ENCODE measurements around the gene GCKR. TPM values are rescaled to one million over a fixed set of nuclear protein-coding genes. Genes with fewer than 3 reads are reported as not detected.

GCKR gene
- total RNA-seq, 2 donors from 2014 or later: 0.22 to 0.40 TPM

DNA sequence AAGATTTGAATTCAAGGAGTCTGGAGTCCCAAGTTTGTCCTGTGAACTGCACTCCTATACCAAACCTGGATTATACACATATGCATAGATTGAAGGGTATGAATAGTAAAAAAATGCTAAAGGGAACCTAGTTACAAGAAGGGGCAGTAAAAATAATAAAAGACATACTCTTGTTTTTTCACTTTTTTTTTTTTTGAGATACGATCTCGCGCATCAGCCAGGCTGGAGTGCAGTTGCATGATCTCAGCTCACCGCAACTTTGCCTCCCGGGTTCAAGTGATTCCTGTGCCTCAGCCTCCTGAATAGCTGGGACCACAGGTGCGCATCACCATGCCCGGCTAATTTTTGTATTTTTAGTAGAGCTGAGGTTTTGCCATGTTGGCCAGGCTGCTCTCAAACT is 32.2 kb upstream of the GCKR start:
- H3K9me3 ChIP-seq: no peaks in the 10 kb centered on the region
- H3K4me1 ChIP-seq: no peaks in the 10 kb centered on the region
- H3K27ac ChIP-seq: no peak overlapping the region
- DNase-seq: no peak
- no peaks in the 10 kb centered on the region for H3K36me3 ChIP-seq
- H3K4me3 ChIP-seq: no peak overlapping the region
- H3K9ac ChIP-seq (ENCODE audit: low read depth in 2 of 2, low read length in 2 of 2): no peak overlapping the region
- TF ChIP-seq, protein P1, sequence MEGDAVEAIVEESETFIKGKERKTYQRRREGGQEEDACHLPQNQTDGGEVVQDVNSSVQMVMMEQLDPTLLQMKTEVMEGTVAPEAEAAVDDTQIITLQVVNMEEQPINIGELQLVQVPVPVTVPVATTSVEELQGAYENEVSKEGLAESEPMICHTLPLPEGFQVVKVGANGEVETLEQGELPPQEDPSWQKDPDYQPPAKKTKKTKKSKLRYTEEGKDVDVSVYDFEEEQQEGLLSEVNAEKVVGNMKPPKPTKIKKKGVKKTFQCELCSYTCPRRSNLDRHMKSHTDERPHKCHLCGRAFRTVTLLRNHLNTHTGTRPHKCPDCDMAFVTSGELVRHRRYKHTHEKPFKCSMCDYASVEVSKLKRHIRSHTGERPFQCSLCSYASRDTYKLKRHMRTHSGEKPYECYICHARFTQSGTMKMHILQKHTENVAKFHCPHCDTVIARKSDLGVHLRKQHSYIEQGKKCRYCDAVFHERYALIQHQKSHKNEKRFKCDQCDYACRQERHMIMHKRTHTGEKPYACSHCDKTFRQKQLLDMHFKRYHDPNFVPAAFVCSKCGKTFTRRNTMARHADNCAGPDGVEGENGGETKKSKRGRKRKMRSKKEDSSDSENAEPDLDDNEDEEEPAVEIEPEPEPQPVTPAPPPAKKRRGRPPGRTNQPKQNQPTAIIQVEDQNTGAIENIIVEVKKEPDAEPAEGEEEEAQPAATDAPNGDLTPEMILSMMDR (IDR thresholded peaks at IDR 0.05): no peak
- intact Hi-C loops (cut with DNase I): no loop called here
- H3K27me3 ChIP-seq: no peaks in the 10 kb centered on the region

DNA sequence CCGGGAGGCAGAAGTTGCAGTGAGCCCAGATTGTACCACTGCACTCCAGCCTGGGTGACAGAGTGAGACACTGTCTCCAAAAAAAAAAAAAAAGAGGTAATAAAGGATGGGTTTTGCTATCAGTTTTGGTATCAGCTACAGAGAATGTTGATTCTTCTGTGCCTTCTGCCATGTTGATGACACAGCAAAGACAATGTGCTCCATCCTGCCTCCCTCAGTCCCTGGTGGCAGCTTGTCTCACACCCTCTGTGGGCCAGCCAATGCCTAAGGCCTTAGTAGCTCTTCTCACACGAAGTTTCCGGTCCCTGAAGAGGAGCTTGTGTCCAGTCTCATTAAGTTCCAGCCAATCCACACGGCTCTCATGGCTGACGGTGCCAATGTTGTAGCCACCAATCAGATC is 24.7 kb upstream of the GCKR start:
- Histone ChIP-seq H3K27ac (no peak overlapping the region), H3K4me1 (no peaks in the 10 kb centered on the region), H3K9me3 (no peaks in the 10 kb centered on the region), H3K9ac (ENCODE audit: low read depth in 2 of 2, low read length in 2 of 2) (no peak overlapping the region), H3K36me3 (no peaks in the 10 kb centered on the region), H3K4me3 (no peak overlapping the region), H3K27me3 (no peaks in the 10 kb centered on the region)
- TF ChIP-seq, protein P1 (IDR thresholded peaks at IDR 0.05): no peak
- intact Hi-C loops (cut with DNase I): no loop called here
- no peak for DNase-seq

DNA sequence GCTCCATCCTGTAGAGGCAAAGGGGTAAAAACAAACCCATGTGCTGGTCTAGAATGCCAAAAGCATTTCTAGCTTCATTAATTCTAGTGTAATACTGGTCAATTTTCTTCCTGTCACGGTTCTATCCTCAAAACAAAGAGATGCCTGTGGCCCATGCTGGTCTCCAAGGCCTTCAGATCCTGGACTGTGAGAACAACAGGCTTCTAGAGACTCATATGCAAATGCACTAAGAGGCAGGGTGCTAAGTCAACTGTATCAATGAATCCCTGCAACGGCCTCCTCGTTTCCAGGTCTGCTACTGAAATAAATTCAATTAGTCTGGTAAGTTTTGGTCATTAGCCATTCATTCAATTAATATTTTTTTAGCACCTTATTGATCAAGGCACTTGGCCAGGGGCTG is 11.1 kb upstream of the GCKR start:
- no peak overlapping the region for H3K4me3 ChIP-seq

GRCh38 chr2:27489118-27489497 is 7.5 kb upstream of the GCKR start:
- intact Hi-C loops (cut with DNase I): no loop called here
- Histone ChIP-seq H3K9ac (ENCODE audit: low read depth in 2 of 2, low read length in 2 of 2) (peak overlapping the region; percentile 6 to 84), H3K4me3 (peak overlapping the region; percentile 37), H3K27ac (no peak overlapping the region), H3K27me3 (no peaks in the 10 kb centered on the region), H3K4me1 (no peaks in the 10 kb centered on the region), H3K9me3 (no peaks in the 10 kb centered on the region), H3K36me3 (no peaks in the 10 kb centered on the region)
- DNase-seq: peak; percentile 26
- TF ChIP-seq, protein P1 (IDR thresholded peaks at IDR 0.05): no peak

More for the DNA sequence above, 11.1 kb upstream of the GCKR start:
- TF ChIP-seq, protein P1 (IDR thresholded peaks at IDR 0.05): no peak
- Histone ChIP-seq H3K27ac (no peak overlapping the region), H3K4me1 (no peaks in the 10 kb centered on the region), H3K9me3 (no peaks in the 10 kb centered on the region), H3K27me3 (no peaks in the 10 kb centered on the region), H3K9ac (ENCODE audit: low read depth in 2 of 2, low read length in 2 of 2) (no peak overlapping the region), H3K36me3 (no peaks in the 10 kb centered on the region)
- DNase-seq: no peak
- intact Hi-C loops (cut with DNase I): no loop called here

- H3K4me1 ChIP-seq: no peaks in the 10 kb centered on the region
- H3K9ac ChIP-seq (ENCODE audit: low read depth in 2 of 2, low read length in 2 of 2): peak within 1 kb of the TSS; percentile 71 to 84
- TF ChIP-seq, protein P1 (IDR thresholded peaks at IDR 0.05): no peak
- H3K9me3 ChIP-seq: no peaks in the 10 kb centered on the region
- H3K36me3 ChIP-seq: no peaks in the 10 kb centered on the region
- H3K27ac ChIP-seq: no peak within 1 kb of the TSS
- H3K27me3 ChIP-seq: peaks cover 3% of the 10 kb centered on the region
- DNase-seq: peak; percentile 100
- intact Hi-C loops (cut with DNase I): no loop called here
- peak within 1 kb of the TSS; percentile 37 for H3K4me3 ChIP-seq
Observed at GRCh38 chr2:27489498-27490397, 6.9 kb upstream of the GCKR start, which contains the start of gene IFT172. IFT172 (minus strand) TSS chr2:27489743; CDS start chr2:27489653, 90 bp downstream.
